ELF-1 (cell line): Measurements from ENCODE around the gene CD44.
"Not testable (repeated sequence)": the region's sequence is repeated elsewhere in the genome, so short reads cannot be mapped to it uniquely, and the experiment has no call there.

Source experiments
- DNase-seq: peaks from one replicate; pipeline ENCODE4 v3.0.0-alpha.2; 2016; ENCODE audit warnings: low read depth, low spot score

Gene CD44

GRCh38 chr11:35211952-35212351 is 73.0 kb downstream of the CD44 start:
- DNase-seq: no peak

GRCh38 chr11:35214226-35214770 is 75.3 kb downstream of the CD44 start:
- DNase-seq: no peak

GRCh38 chr11:35214792-35215193 is 75.8 kb downstream of the CD44 start:
- peak; percentile 64 for DNase-seq

GRCh38 chr11:35215945-35216344 is 77.0 kb downstream of the CD44 start:
- no peak for DNase-seq

GRCh38 chr11:35216962-35217678 is 78.1 kb downstream of the CD44 start:
- peak; percentile 41 for DNase-seq

GRCh38 chr11:35218956-35219355 is 80.0 kb downstream of the CD44 start:
- DNase-seq: no peak

- DNase-seq: peak; percentile 9
Measured at GRCh38 chr11:35223371-35223796, 84.4 kb downstream of the CD44 start.

GRCh38 chr11:35223991-35224390 is 85.0 kb downstream of the CD44 start:
- no peak for DNase-seq

GRCh38 chr11:35225946-35226520 is 87.1 kb downstream of the CD44 start:
- DNase-seq: no peak

- DNase-seq: not testable (repeated sequence)
Measured at GRCh38 chr11:35226756-35227155, 87.8 kb downstream of the CD44 start.

- DNase-seq: no peak
Measured at GRCh38 chr11:35227576-35228327, 88.8 kb downstream of the CD44 start.

GRCh38 chr11:35228328-35228725 is 89.4 kb downstream of the CD44 start:
- DNase-seq: no peak

- DNase-seq: no peak
Measured at GRCh38 chr11:35230388-35230787, 91.4 kb downstream of the CD44 start.

- no peak for DNase-seq
Measured at GRCh38 chr11:35231076-35231860, 92.3 kb downstream of the CD44 start.

- DNase-seq: no peak
Measured at GRCh38 chr11:35232891-35233330, 93.9 kb downstream of the CD44 start.

GRCh38 chr11:35233518-35233917 is 94.5 kb downstream of the CD44 start:
- DNase-seq: no peak

- no peak for DNase-seq
Measured at GRCh38 chr11:35234460-35235156, 95.6 kb downstream of the CD44 start.

- DNase-seq: no peak
Measured at GRCh38 chr11:35235157-35235468, 96.1 kb downstream of the CD44 start.

- DNase-seq: no peak
Measured at GRCh38 chr11:35235498-35235897, 96.5 kb downstream of the CD44 start.

GRCh38 chr11:35235936-35236666 is 97.1 kb downstream of the CD44 start:
- DNase-seq: no peak

- DNase-seq: no peak
Measured at GRCh38 chr11:35236667-35237003, 97.7 kb downstream of the CD44 start.
